AG08395 (cell line): ENCODE measurements around the gene CIZ1.
"Not testable (repeated sequence)": the region's sequence is repeated elsewhere in the genome, so short reads cannot be mapped to it uniquely, and the experiment has no call there.

ENCODE experiments used
- DNase-seq: peaks from one replicate; pipeline ENCODE4 v3.0.0; 2012; ENCODE audit warnings: mixed read lengths, low spot score

CIZ1 gene

GRCh38 chr9:128190516-128191405, 611 bp downstream of the CIZ1 start:
- no peak for DNase-seq

GRCh38 chr9:128190013-128190412, 1.4 kb downstream of the CIZ1 start:
- DNase-seq: no peak

- no peak for DNase-seq
Measured at GRCh38 chr9:128188209-128188608, 3.2 kb downstream of the CIZ1 start.

- no peak for DNase-seq
Measured at GRCh38 chr9:128187361-128187760, 4.0 kb downstream of the CIZ1 start.

- DNase-seq: no peak
Measured at GRCh38 chr9:128185979-128186965, 5.1 kb downstream of the CIZ1 start.

GRCh38 chr9:128182893-128183588, 8.3 kb downstream of the CIZ1 start:
- no peak for DNase-seq

- DNase-seq: not testable (repeated sequence)
Measured at GRCh38 chr9:128181480-128181879, 9.9 kb downstream of the CIZ1 start.

GRCh38 chr9:128180447-128180846, 10.9 kb downstream of the CIZ1 start:
- DNase-seq: no peak

- no peak for DNase-seq
Measured at GRCh38 chr9:128180001-128180400, 11.4 kb downstream of the CIZ1 start.

- no peak for DNase-seq
Measured at GRCh38 chr9:128178806-128179431, 12.5 kb downstream of the CIZ1 start.

GRCh38 chr9:128175726-128176125, 15.6 kb downstream of the CIZ1 start:
- no peak for DNase-seq

GRCh38 chr9:128175102-128175563, 16.2 kb downstream of the CIZ1 start:
- DNase-seq: no peak

GRCh38 chr9:128174062-128174461, 17.3 kb downstream of the CIZ1 start:
- no peak for DNase-seq

GRCh38 chr9:128169925-128170324, 21.4 kb downstream of the CIZ1 start:
- DNase-seq: no peak

- no peak for DNase-seq
Measured at GRCh38 chr9:128169492-128169891, 21.9 kb downstream of the CIZ1 start.

GRCh38 chr9:128168731-128169308, 22.6 kb downstream of the CIZ1 start:
- no peak for DNase-seq

GRCh38 chr9:128167209-128167608, 24.2 kb downstream of the CIZ1 start:
- DNase-seq: no peak

- no peak for DNase-seq
Measured at GRCh38 chr9:128166169-128166568, 25.2 kb downstream of the CIZ1 start.

- no peak for DNase-seq
Measured at GRCh38 chr9:128164307-128164885, 27.0 kb downstream of the CIZ1 start.

GRCh38 chr9:128163523-128164306, 27.7 kb downstream of the CIZ1 start:
- DNase-seq: no peak
